GM23248 (cell line): ENCODE data around the gene GRID2.

ENCODE experiments used
- EZH2 ChIP-seq: fragments of 200-600 bp; sonication (generic); IDR thresholded peaks from 2 replicates; pipeline ENCODE4 v1.6.1; 2018; ENCODE audit warnings: antibody characterized with exemption, mild to moderate bottlenecking; ENCODE audit not compliant: insufficient read depth, poor library complexity, severe bottlenecking
- EZH2phosphoT487 ChIP-seq: fragments of 200-600 bp; sonication (generic); IDR thresholded peaks from 2 replicates; pipeline ENCODE4 v1.6.1; 2018; ENCODE audit warnings: antibody characterized with exemption, moderate library complexity, mild to moderate bottlenecking, low read depth; ENCODE audit not compliant: insufficient read depth

DNA sequence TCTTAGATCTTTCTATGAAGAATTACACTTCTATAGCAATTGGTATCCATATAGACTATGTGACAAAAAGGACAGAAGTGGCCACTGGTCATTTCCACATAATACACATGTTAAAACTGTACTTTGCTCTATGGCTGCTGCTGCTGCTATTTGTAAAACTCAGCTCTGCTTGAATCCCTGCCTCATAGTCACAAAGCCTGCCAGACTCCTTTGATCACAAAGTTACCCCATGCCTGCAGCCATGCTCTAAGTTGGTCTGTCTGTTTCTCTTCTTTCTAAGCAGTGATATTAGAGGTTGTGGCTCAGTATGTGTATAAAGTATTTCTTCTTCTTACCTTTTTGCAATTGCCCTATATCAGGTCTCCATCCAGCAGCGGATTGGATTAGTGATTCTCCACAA lies 210.9 kb downstream of the GRID2 start:
- TF ChIP-seq EZH2: no peak
- no peak for TF ChIP-seq EZH2phosphoT487
